ENCODE measurements around the gene DLG2. TPM values are rescaled to one million over a fixed set of nuclear protein-coding genes. Genes with fewer than 3 reads are reported as not detected.
"Not testable (repeated sequence)": the region's sequence is repeated elsewhere in the genome, so short reads cannot be mapped to it uniquely, and the experiment has no call there.

Gene DLG2
- total RNA-seq, 2 experiments from 2014 or later, result 1.7 to 2.1 TPM

DNA sequence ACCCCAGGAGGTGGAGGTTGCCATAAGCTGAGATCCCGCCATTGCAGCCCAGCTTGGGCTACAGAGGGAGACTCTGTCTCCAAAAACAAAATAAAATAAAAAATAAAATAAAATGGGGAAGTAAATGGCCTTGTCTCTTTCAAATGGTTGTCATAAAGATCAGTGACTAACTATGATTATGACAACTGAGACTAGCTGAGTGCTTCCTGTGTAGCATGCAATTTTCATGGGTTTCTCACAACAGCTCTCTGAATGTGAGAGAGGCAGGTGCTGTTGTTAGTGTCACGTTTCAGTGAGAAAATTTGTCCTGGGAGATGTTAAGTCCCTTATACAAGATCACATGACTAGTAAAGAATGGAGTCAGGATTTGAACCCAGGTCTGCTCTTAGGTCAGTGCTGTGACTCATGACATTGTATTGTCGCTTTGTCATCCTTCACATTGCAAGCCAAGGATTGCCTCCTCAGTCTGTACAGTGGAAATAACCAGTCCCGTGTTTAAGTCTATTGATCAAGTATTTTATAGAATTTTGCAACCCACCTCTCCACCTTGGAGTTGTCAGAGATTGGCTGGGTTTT lies 2177.7 kb downstream of the DLG2 start:
- no peaks in the 10 kb centered on the region for H3K27me3 Mint-ChIP-seq
- DNase-seq (no peak), ATAC-seq (no peak)
- H3K9me3 Mint-ChIP-seq (ENCODE audit: low read depth), result no peaks in the 10 kb centered on the region
- H3K36me3 Mint-ChIP-seq (ENCODE audit: low read depth), result no peaks in the 10 kb centered on the region
- ChIA-PET CTCF (no interaction called here), POLR2A (interaction anchor here (0.6 kb wide), 1 partner anchor 23 kb away, joined by 3 read pairs; no protein-coding TSS in a partner anchor)
- H3K4me1 Mint-ChIP-seq, result no peaks in the 10 kb centered on the region
- H3K4me3 Mint-ChIP-seq, result no peak overlapping the region
- intact Hi-C loops (cut with DNase I, micrococcal nuclease), result no loop called here
- H3K27ac Mint-ChIP-seq, result no peak overlapping the region

DNA sequence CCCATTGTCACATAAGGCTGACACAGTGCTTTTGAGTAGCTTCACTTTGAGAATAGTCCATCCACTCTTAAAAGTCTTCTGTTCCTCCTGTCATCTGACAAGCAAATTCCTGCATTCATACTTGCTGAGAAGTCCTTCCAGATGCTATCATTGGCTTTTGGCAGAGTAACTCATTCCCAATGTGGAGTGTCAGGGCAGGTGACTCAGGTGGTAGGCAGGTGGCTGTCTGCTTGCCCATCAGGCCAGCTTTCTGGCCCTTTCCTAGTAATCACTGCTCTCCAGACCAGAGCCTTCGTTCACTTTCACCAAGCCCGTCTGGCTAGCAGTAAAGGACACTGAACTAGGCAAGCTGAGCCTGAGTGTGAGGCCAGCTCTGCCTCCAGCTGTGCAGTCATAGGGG lies 2178.5 kb downstream of the DLG2 start:
- Mint-ChIP-seq H3K36me3 (ENCODE audit: low read depth) (no peaks in the 10 kb centered on the region), H3K4me3 (no peak overlapping the region), H3K27ac (no peak overlapping the region), H3K9me3 (ENCODE audit: low read depth) (no peaks in the 10 kb centered on the region), H3K27me3 (no peaks in the 10 kb centered on the region), H3K4me1 (no peaks in the 10 kb centered on the region)
- POLR2A ChIA-PET, result interaction anchor here (0.6 kb wide), 1 partner anchor 24 kb away, joined by 3 read pairs; no protein-coding TSS in a partner anchor
- intact Hi-C loops (cut with DNase I, micrococcal nuclease), result no loop called here
- DNase-seq (no peak), ATAC-seq (no peak)
- CTCF ChIA-PET, result no interaction called here

- POLR2A ChIA-PET, H3K4me1 Mint-ChIP-seq, H3K27ac Mint-ChIP-seq: not testable (repeated sequence)
Observed at GRCh38 chr11:83443880-83444279, 2183.3 kb downstream of the DLG2 start.

GRCh38 chr11:83441601-83442000 lies 2185.5 kb downstream of the DLG2 start:
- Mint-ChIP-seq H3K36me3 (ENCODE audit: low read depth) (no peaks in the 10 kb centered on the region), H3K9me3 (ENCODE audit: low read depth) (no peaks in the 10 kb centered on the region), H3K27me3 (no peaks in the 10 kb centered on the region), H3K27ac (no peak overlapping the region), H3K4me1 (no peaks in the 10 kb centered on the region), H3K4me3 (no peak overlapping the region)
- ChIA-PET POLR2A (no interaction called here), CTCF (no interaction called here)
- no peak for ATAC-seq
- intact Hi-C loops (cut with DNase I, micrococcal nuclease), result no loop called here
- DNase-seq, result no peak

More at GRCh38 chr11:83443880-83444279, 2183.3 kb downstream of the DLG2 start:
- H3K36me3 Mint-ChIP-seq (ENCODE audit: low read depth); intact Hi-C loops (cut with DNase I, micrococcal nuclease); ATAC-seq; H3K9me3 Mint-ChIP-seq (ENCODE audit: low read depth); DNase-seq; H3K27me3 Mint-ChIP-seq; H3K4me3 Mint-ChIP-seq: not testable (repeated sequence)
- CTCF ChIA-PET, result interaction anchor here (0.6 kb wide), 1 partner anchor 42 kb away, joined by 3 read pairs; no protein-coding TSS in a partner anchor

- ChIA-PET CTCF (no interaction called here), POLR2A (no interaction called here)
- Mint-ChIP-seq H3K4me1 (no peaks in the 10 kb centered on the region), H3K27ac (no peak overlapping the region), H3K4me3 (no peak overlapping the region), H3K9me3 (ENCODE audit: low read depth) (no peaks in the 10 kb centered on the region), H3K27me3 (no peaks in the 10 kb centered on the region), H3K36me3 (ENCODE audit: low read depth) (no peaks in the 10 kb centered on the region)
- DNase-seq (no peak), ATAC-seq (no peak)
- intact Hi-C loops (cut with DNase I, micrococcal nuclease), result no loop called here
Observed at GRCh38 chr11:83441171-83441570, 2186.0 kb downstream of the DLG2 start.

DNA sequence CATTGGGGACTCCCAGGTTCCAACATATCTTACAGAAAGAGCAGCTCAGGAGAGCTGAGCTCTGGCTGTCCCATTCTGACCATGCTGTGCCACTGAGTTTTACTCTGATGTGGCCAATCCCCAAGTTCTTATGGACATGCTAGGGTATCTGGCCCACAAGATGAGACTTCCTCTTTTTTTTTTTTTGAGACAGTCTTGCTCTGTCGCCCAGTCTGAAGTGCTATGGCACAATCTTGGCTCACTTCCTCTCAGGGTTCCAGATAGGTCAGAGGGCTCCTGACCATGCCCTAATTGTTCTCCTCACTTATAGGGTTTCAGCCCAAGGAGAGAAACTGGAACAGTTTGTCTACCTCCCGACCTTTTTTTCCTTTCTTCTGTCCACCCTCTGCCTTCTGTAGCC lies 2188.7 kb downstream of the DLG2 start:
- H3K36me3 Mint-ChIP-seq (ENCODE audit: low read depth), result no peaks in the 10 kb centered on the region
- H3K27ac Mint-ChIP-seq, result no peak overlapping the region
- ATAC-seq (no peak), DNase-seq (no peak)
- ChIA-PET POLR2A (interaction anchor here (0.7 kb wide), 1 partner anchor 261 kb away, joined by 3 read pairs; no protein-coding TSS in a partner anchor), CTCF (no interaction called here)
- intact Hi-C loops (cut with DNase I, micrococcal nuclease), result no loop called here
- no peaks in the 10 kb centered on the region for H3K4me1 Mint-ChIP-seq
- no peaks in the 10 kb centered on the region for H3K9me3 Mint-ChIP-seq (ENCODE audit: low read depth)
- no peak overlapping the region for H3K4me3 Mint-ChIP-seq
- H3K27me3 Mint-ChIP-seq, result no peaks in the 10 kb centered on the region

GRCh38 chr11:83437939-83438338 lies 2189.2 kb downstream of the DLG2 start:
- intact Hi-C loops (cut with DNase I, micrococcal nuclease), result no loop called here

DNA sequence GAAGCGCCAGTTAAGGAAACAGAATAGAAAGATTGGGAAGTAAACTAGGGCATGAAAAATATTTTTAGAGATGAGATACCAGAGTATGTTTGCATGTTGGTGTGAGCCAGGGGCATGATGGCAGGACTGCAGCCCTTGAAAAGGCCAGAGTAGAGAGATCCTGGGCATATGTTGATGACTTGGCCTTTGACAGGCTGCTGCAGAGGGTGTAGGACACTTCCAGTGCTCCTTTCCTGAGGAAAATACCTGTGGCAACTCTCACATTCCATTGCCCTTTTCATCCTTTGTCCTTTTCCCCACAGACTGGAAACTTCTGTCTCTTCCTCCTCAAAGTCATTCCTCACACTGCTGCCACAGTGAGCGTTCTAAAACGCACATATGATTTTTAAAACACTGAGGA lies 2190.3 kb downstream of the DLG2 start:
- POLR2A ChIA-PET, result no interaction called here
- H3K9me3 Mint-ChIP-seq (ENCODE audit: low read depth), result no peaks in the 10 kb centered on the region
- no peak overlapping the region for H3K27ac Mint-ChIP-seq
- no peaks in the 10 kb centered on the region for H3K4me1 Mint-ChIP-seq
- H3K27me3 Mint-ChIP-seq, result no peaks in the 10 kb centered on the region
- no peak overlapping the region for H3K4me3 Mint-ChIP-seq
- intact Hi-C loops (cut with DNase I, micrococcal nuclease), result no loop called here
- DNase-seq (no peak), ATAC-seq (no peak)
- CTCF ChIA-PET, result no interaction called here
- no peaks in the 10 kb centered on the region for H3K36me3 Mint-ChIP-seq (ENCODE audit: low read depth)

More at GRCh38 chr11:83437939-83438338, 2189.2 kb downstream of the DLG2 start:
- H3K27ac Mint-ChIP-seq, result no peak overlapping the region
- H3K36me3 Mint-ChIP-seq (ENCODE audit: low read depth), result no peaks in the 10 kb centered on the region
- ChIA-PET POLR2A (no interaction called here), CTCF (no interaction called here)
- no peaks in the 10 kb centered on the region for H3K4me1 Mint-ChIP-seq
- H3K9me3 Mint-ChIP-seq (ENCODE audit: low read depth), result no peaks in the 10 kb centered on the region
- DNase-seq, result no peak
- no peak for ATAC-seq
- H3K4me3 Mint-ChIP-seq, result no peak overlapping the region
- no peaks in the 10 kb centered on the region for H3K27me3 Mint-ChIP-seq

DNA sequence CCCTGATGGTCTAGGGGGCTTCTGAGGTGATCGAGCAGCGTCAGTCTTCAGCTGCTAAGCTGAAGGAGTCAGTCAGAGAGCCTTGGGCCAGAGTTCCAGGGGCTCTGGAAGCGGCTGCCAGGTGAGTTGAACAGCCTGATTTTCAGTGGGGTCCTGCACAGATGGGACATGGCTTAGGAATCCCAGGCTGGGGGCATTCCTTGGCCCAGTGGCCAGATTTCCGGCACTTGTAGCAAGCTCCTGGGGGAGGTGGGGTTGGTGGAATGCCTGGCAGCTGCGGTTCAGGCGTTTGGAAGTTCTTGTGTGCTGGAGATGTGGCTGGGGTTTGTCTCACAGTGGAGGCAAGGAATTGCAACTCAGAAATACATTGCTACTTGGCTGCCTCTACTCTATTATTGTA lies 2192.3 kb downstream of the DLG2 start:
- H3K27ac Mint-ChIP-seq; CTCF ChIA-PET; H3K36me3 Mint-ChIP-seq (ENCODE audit: low read depth); ATAC-seq; H3K4me3 Mint-ChIP-seq; DNase-seq; H3K27me3 Mint-ChIP-seq; intact Hi-C loops (cut with DNase I, micrococcal nuclease); H3K9me3 Mint-ChIP-seq (ENCODE audit: low read depth); H3K4me1 Mint-ChIP-seq; POLR2A ChIA-PET: not testable (repeated sequence)

DNA sequence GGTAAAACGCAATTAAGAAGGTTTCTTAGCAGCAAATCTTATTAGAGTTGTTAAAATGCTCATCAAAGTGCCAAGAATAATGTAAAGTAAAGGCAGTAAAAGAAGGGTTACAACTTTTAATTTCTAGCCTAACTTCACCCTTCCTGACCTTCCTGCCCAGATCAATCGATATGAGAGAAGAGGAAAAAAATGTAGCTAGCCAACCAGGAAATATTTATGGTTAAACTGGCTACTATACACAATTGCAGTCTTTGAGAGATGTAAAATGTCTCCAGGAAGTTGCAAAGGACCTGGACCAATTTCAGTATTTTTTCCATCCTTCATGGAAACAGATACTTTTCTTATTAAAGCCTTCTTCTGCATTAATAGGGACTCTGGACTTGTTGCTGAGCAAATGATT lies 2199.2 kb downstream of the DLG2 start:
- H3K27ac Mint-ChIP-seq, result no peak overlapping the region
- no peaks in the 10 kb centered on the region for H3K27me3 Mint-ChIP-seq
- no peaks in the 10 kb centered on the region for H3K36me3 Mint-ChIP-seq (ENCODE audit: low read depth)
- POLR2A ChIA-PET, result no interaction called here
- peaks cover 3% of the 10 kb centered on the region for H3K9me3 Mint-ChIP-seq (ENCODE audit: low read depth)
- intact Hi-C loops (cut with DNase I, micrococcal nuclease), result no loop called here
- ATAC-seq, result no peak
- H3K4me3 Mint-ChIP-seq, result no peak overlapping the region
- DNase-seq, result no peak
- H3K4me1 Mint-ChIP-seq, result no peaks in the 10 kb centered on the region
- CTCF ChIA-PET, result no interaction called here

DNA sequence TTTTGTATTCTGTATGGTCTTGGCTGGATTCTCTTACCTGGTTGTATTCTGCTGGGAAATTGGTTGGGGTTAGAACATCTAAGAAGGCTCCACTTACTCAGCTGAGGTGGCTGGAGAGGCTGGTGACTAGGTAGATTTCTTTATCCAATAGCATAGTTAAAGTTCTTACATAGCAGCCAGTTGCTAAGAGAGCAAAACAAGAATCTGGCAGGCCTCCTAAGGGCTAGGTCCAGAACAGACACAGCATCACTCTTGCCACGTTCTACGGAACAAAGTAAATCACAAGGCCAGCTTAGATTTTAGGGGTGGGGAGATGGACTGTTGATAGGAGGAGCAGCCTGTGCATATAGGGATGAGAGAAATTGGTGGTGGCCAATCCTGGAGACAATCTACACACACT lies 2199.6 kb downstream of the DLG2 start:
- peaks cover 5% of the 10 kb centered on the region for H3K9me3 Mint-ChIP-seq (ENCODE audit: low read depth)
- no peaks in the 10 kb centered on the region for H3K36me3 Mint-ChIP-seq (ENCODE audit: low read depth)
- H3K4me3 Mint-ChIP-seq, result no peak overlapping the region
- POLR2A ChIA-PET, result no interaction called here
- H3K27me3 Mint-ChIP-seq, result no peaks in the 10 kb centered on the region
- H3K27ac Mint-ChIP-seq, result no peak overlapping the region
- no peaks in the 10 kb centered on the region for H3K4me1 Mint-ChIP-seq
- CTCF ChIA-PET, result no interaction called here
- DNase-seq, result no peak
- intact Hi-C loops (cut with DNase I, micrococcal nuclease), result no loop called here
- ATAC-seq, result no peak

DNA sequence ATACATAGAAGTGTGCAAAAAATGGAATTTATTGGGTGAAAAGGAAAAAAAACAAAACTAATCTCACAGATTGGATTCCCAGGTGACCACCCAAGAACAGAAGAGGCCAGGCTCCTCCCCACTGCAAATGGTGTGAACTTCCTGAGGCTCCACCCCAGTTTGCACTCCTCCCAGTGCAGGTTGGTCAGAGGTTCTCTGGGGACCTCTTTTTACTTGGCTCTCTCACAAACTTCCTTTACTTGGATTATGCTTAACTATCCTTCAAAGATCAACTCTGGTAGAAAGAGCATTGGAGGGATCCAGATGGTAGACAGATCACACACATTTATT lies 2202.0 kb downstream of the DLG2 start:
- POLR2A ChIA-PET, result no interaction called here
- intact Hi-C loops (cut with DNase I, micrococcal nuclease), result no loop called here
- DNase-seq (no peak), ATAC-seq (no peak)
- Mint-ChIP-seq H3K4me1 (no peaks in the 10 kb centered on the region), H3K9me3 (ENCODE audit: low read depth) (peaks cover 16% of the 10 kb centered on the region), H3K27ac (no peak overlapping the region), H3K36me3 (ENCODE audit: low read depth) (no peaks in the 10 kb centered on the region), H3K4me3 (no peak overlapping the region), H3K27me3 (peaks cover 4% of the 10 kb centered on the region)
- CTCF ChIA-PET, result no interaction called here
